Measurements from ENCODE around the gene MEP1A.
"Not testable (repeated sequence)": the region's sequence is repeated elsewhere in the genome, so short reads cannot be mapped to it uniquely, and the experiment has no call there.

The MEP1A gene

GRCh38 chr6:46793138-46793537, at the start of gene MEP1A:
Gene MEP1A (plus strand): TSS chr6:46793389. CDS start chr6:46793399, 10 bp downstream.
- in situ Hi-C loops (cut with HindIII; ENCODE audit: low sequenced_read_pairs): no loop called here

GRCh38 chr6:46743425-46744158, 49.6 kb upstream of the MEP1A start:
- in situ Hi-C loops (cut with HindIII; ENCODE audit: low sequenced_read_pairs): no loop called here

- in situ Hi-C loops (cut with HindIII; ENCODE audit: low sequenced_read_pairs): not testable (repeated sequence)
Measured at GRCh38 chr6:46744159-46744725, 48.9 kb upstream of the MEP1A start.

GRCh38 chr6:46745973-46746372, 47.2 kb upstream of the MEP1A start:
- in situ Hi-C loops (cut with HindIII; ENCODE audit: low sequenced_read_pairs): no loop called here

- in situ Hi-C loops (cut with HindIII; ENCODE audit: low sequenced_read_pairs): no loop called here
Measured at GRCh38 chr6:46746696-46747095, 46.5 kb upstream of the MEP1A start, which contains the start of gene ANKRD66. Gene ANKRD66 (plus strand): TSS chr6:46746933. CDS start chr6:46751949, 5,016 bp downstream.

- in situ Hi-C loops (cut with HindIII; ENCODE audit: low sequenced_read_pairs): no loop called here
Measured at GRCh38 chr6:46748940-46749503, 44.2 kb upstream of the MEP1A start.

- in situ Hi-C loops (cut with HindIII; ENCODE audit: low sequenced_read_pairs): no loop called here
Measured at GRCh38 chr6:46749731-46750130, 43.5 kb upstream of the MEP1A start.

- in situ Hi-C loops (cut with HindIII; ENCODE audit: low sequenced_read_pairs): no loop called here
Measured at GRCh38 chr6:46751658-46752057, 41.5 kb upstream of the MEP1A start.

GRCh38 chr6:46755865-46756264, 37.3 kb upstream of the MEP1A start:
- in situ Hi-C loops (cut with HindIII; ENCODE audit: low sequenced_read_pairs): no loop called here

GRCh38 chr6:46756469-46757213, 36.5 kb upstream of the MEP1A start:
- in situ Hi-C loops (cut with HindIII; ENCODE audit: low sequenced_read_pairs): no loop called here

- in situ Hi-C loops (cut with HindIII; ENCODE audit: low sequenced_read_pairs): no loop called here
Measured at GRCh38 chr6:46757214-46757596, 36.0 kb upstream of the MEP1A start.

GRCh38 chr6:46758960-46759753, 34.0 kb upstream of the MEP1A start:
- in situ Hi-C loops (cut with HindIII; ENCODE audit: low sequenced_read_pairs): no loop called here

GRCh38 chr6:46760925-46761324, 32.3 kb upstream of the MEP1A start:
- in situ Hi-C loops (cut with HindIII; ENCODE audit: low sequenced_read_pairs): no loop called here

- in situ Hi-C loops (cut with HindIII; ENCODE audit: low sequenced_read_pairs): no loop called here
Measured at GRCh38 chr6:46763466-46763865, 29.7 kb upstream of the MEP1A start.

GRCh38 chr6:46764280-46764679, 28.9 kb upstream of the MEP1A start:
- in situ Hi-C loops (cut with HindIII; ENCODE audit: low sequenced_read_pairs): not testable (repeated sequence)

- in situ Hi-C loops (cut with HindIII; ENCODE audit: low sequenced_read_pairs): no loop called here
Measured at GRCh38 chr6:46764961-46765360, 28.2 kb upstream of the MEP1A start.

GRCh38 chr6:46772016-46772415, 21.2 kb upstream of the MEP1A start:
- in situ Hi-C loops (cut with HindIII; ENCODE audit: low sequenced_read_pairs): no loop called here

- in situ Hi-C loops (cut with HindIII; ENCODE audit: low sequenced_read_pairs): no loop called here
Measured at GRCh38 chr6:46772762-46773161, 20.4 kb upstream of the MEP1A start.

- in situ Hi-C loops (cut with HindIII; ENCODE audit: low sequenced_read_pairs): no loop called here
Measured at GRCh38 chr6:46773201-46773855, 19.9 kb upstream of the MEP1A start.

- in situ Hi-C loops (cut with HindIII; ENCODE audit: low sequenced_read_pairs): not testable (repeated sequence)
Measured at GRCh38 chr6:46774736-46775135, 18.5 kb upstream of the MEP1A start.

All from DLD1 (cell line).